ENCODE results near the gene LIPT2.
A peak's percentile ranks its signal among the peaks of the same experiment; 100 is the strongest.

The LIPT2 gene

GRCh38 chr11:74464746-74465145, 28.8 kb downstream of the LIPT2 start:
- no peak for DNase-seq

- DNase-seq, result no peak
Observed at GRCh38 chr11:74463216-74463615, 30.3 kb downstream of the LIPT2 start.

- no peak for DNase-seq
Observed at GRCh38 chr11:74462631-74463030, 30.9 kb downstream of the LIPT2 start.

- no peak for DNase-seq
Observed at GRCh38 chr11:74462009-74462408, 31.5 kb downstream of the LIPT2 start.

- DNase-seq, result no peak
Observed at GRCh38 chr11:74460481-74461154, 32.9 kb downstream of the LIPT2 start.

- DNase-seq, result no peak
Observed at GRCh38 chr11:74460065-74460464, 33.5 kb downstream of the LIPT2 start.

- no peak for DNase-seq
Observed at GRCh38 chr11:74459584-74459983, 33.9 kb downstream of the LIPT2 start.

GRCh38 chr11:74457356-74457755, 36.2 kb downstream of the LIPT2 start:
- DNase-seq, result no peak

GRCh38 chr11:74453373-74453975, 40.0 kb downstream of the LIPT2 start:
- DNase-seq, result peak; percentile 53

GRCh38 chr11:74452366-74452765, 41.2 kb downstream of the LIPT2 start:
- DNase-seq, result no peak

- no peak for DNase-seq
Observed at GRCh38 chr11:74450318-74450717, 43.2 kb downstream of the LIPT2 start.

GRCh38 chr11:74449369-74449931, 44.1 kb downstream of the LIPT2 start:
- no peak for DNase-seq

GRCh38 chr11:74447720-74448119, 45.8 kb downstream of the LIPT2 start:
- no peak for DNase-seq

GRCh38 chr11:74446532-74446938, 47.0 kb downstream of the LIPT2 start:
- DNase-seq, result no peak

- no peak for DNase-seq
Observed at GRCh38 chr11:74444173-74444826, 49.2 kb downstream of the LIPT2 start.

- no peak for DNase-seq
Observed at GRCh38 chr11:74443071-74443864, 50.3 kb downstream of the LIPT2 start.

GRCh38 chr11:74442636-74443035, 50.9 kb downstream of the LIPT2 start:
- DNase-seq, result no peak
